H9 (cell line): ENCODE measurements around the gene CARD11. TPM values are rescaled to one million over a fixed set of nuclear protein-coding genes. Genes with fewer than 3 reads are reported as not detected.

Source experiments
- DNase-seq: peaks from one replicate; pipeline ENCODE4 v3.0.0-alpha.2; 2017
- H2AFZ ChIP-seq: one replicate; pipeline ENCODE4 v1.6.1; 2013; ENCODE audit warnings: mild to moderate bottlenecking, low read length, control low read depth, moderate library complexity
- H2AK5ac ChIP-seq: 2 replicates; pipeline ENCODE4 v1.6.1; 2013; ENCODE audit warnings: low read length, control low read depth, mixed read lengths; ENCODE audit not compliant: insufficient read length
- H2BK120ac ChIP-seq: one replicate; pipeline ENCODE4 v1.6.1; 2013; ENCODE audit warnings: low read depth, mild to moderate bottlenecking, low read length, control low read depth, inconsistent platforms; ENCODE audit not compliant: poor library complexity, severe bottlenecking
- H2BK12ac ChIP-seq: 2 replicates; pipeline ENCODE4 v1.6.1; 2013; ENCODE audit warnings: low read length, control low read depth, mixed read lengths, low read depth; ENCODE audit not compliant: insufficient read length
- H2BK15ac ChIP-seq: 2 replicates; pipeline ENCODE4 v1.6.1; 2013; ENCODE audit warnings: low read depth, low read length, control low read depth
- H2BK20ac ChIP-seq: one replicate; pipeline ENCODE4 v1.6.1; 2013; ENCODE audit warnings: low read depth, mild to moderate bottlenecking, low read length, control low read depth, inconsistent platforms; ENCODE audit not compliant: poor library complexity, severe bottlenecking
- H2BK5ac ChIP-seq: 2 replicates; pipeline ENCODE4 v1.6.1; 2013; ENCODE audit warnings: low read length, control low read depth, mixed read lengths; ENCODE audit not compliant: insufficient read length
- H3K14ac ChIP-seq: 2 replicates; pipeline ENCODE4 v1.6.1; 2013; ENCODE audit warnings: low read length, control low read depth; ENCODE audit not compliant: insufficient read depth
- H3K18ac ChIP-seq: 2 replicates; pipeline ENCODE4 v1.6.1; 2013; ENCODE audit warnings: low read depth, mild to moderate bottlenecking, mixed read lengths, low read length, control low read depth; ENCODE audit not compliant: insufficient read length
- H3K23ac ChIP-seq: 2 replicates; pipeline ENCODE4 v1.6.1; 2013; ENCODE audit warnings: low read length, control low read depth, mixed read lengths, low read depth; ENCODE audit not compliant: insufficient read length
- H3K23me2 ChIP-seq: 2 replicates; pipeline ENCODE4 v1.6.1; 2013; ENCODE audit warnings: low read depth, mild to moderate bottlenecking, mixed read lengths, low read length, control low read depth; ENCODE audit not compliant: insufficient read length, poor library complexity, severe bottlenecking
- H3K27ac ChIP-seq: 2 replicates; pipeline ENCODE4 v1.5.1; 2013; ENCODE audit warnings: low read length, control low read depth, mixed read lengths, low read depth; ENCODE audit not compliant: insufficient read length
- H3K27me3 ChIP-seq: 2 replicates; pipeline ENCODE4 v1.6.1; 2013; ENCODE audit warnings: low read length, control low read depth, inconsistent platforms; ENCODE audit not compliant: insufficient read depth
- H3K4ac ChIP-seq: 2 replicates; pipeline ENCODE4 v1.6.1; 2013; ENCODE audit warnings: low read depth, mild to moderate bottlenecking, control low read depth, inconsistent platforms, low read length, moderate library complexity
- H3K4me1 ChIP-seq: 2 replicates; pipeline ENCODE4 v1.6.1; 2013; ENCODE audit warnings: low read length, control low read depth, inconsistent platforms; ENCODE audit not compliant: insufficient read depth
- H3K4me2 ChIP-seq: 2 replicates; pipeline ENCODE4 v1.6.1; 2013; ENCODE audit warnings: low read length, control low read depth, mixed read lengths; ENCODE audit not compliant: insufficient read length, insufficient read depth
- H3K56ac ChIP-seq: 2 replicates; pipeline ENCODE4 v1.6.1; 2013; ENCODE audit warnings: low read depth, mild to moderate bottlenecking, mixed read lengths, low read length, control low read depth; ENCODE audit not compliant: insufficient read length
- H3K79me1 ChIP-seq: 2 replicates; pipeline ENCODE4 v1.6.1; 2013; ENCODE audit warnings: low read depth, mild to moderate bottlenecking, moderate library complexity, low read length, control low read depth, inconsistent platforms; ENCODE audit not compliant: insufficient read depth, poor library complexity, severe bottlenecking
- H3K79me2 ChIP-seq: 2 replicates; pipeline ENCODE4 v1.6.1; 2013; ENCODE audit warnings: low read length, control low read depth, inconsistent platforms; ENCODE audit not compliant: insufficient read depth
- H3K9ac ChIP-seq: 2 replicates; pipeline ENCODE4 v1.6.1; 2013; ENCODE audit warnings: low read length, control low read depth, mixed read lengths; ENCODE audit not compliant: insufficient read length; ENCODE audit errors: extremely low read depth
- H3K9me3 ChIP-seq: one replicate; pipeline ENCODE4 v1.6.1; 2013; ENCODE audit warnings: low read depth, low read length, inconsistent platforms; ENCODE audit not compliant: control insufficient read depth
- H3T11ph ChIP-seq: one replicate; pipeline ENCODE4 v1.6.1; 2013; ENCODE audit warnings: mild to moderate bottlenecking, low read length, control low read depth, inconsistent platforms
- H4K20me1 ChIP-seq: one replicate; pipeline ENCODE4 v1.6.1; 2013; ENCODE audit not compliant: control insufficient read depth, insufficient read length, insufficient read depth
- H4K5ac ChIP-seq: 2 replicates; pipeline ENCODE4 v1.6.1; 2013; ENCODE audit warnings: low read depth, mild to moderate bottlenecking, mixed read lengths, low read length, control low read depth; ENCODE audit not compliant: insufficient read length
- H4K8ac ChIP-seq: replicated peaks from 2 replicates; pipeline ENCODE4 v1.6.1; 2013; ENCODE audit warnings: low read length, control low read depth, mixed read lengths, low read depth; ENCODE audit not compliant: insufficient read length
- H4K91ac ChIP-seq: 2 replicates; pipeline ENCODE4 v1.6.1; 2013; ENCODE audit warnings: low read depth, mild to moderate bottlenecking, moderate library complexity, mixed read lengths, low read length, control low read depth; ENCODE audit not compliant: insufficient read length
- H3K27ac Mint-ChIP-seq, 3 experiments: 2 replicates in 2 of 3; 3 replicates in 1 of 3; pipeline ENCODE4 v1.8.0; 2020 to 2021; ENCODE audit warnings: mixed read lengths in 3 of 3, mild to moderate bottlenecking in 1 of 3, moderate library complexity in 1 of 3
- H3K27me3 Mint-ChIP-seq: 2 replicates; pipeline ENCODE4 v1.8.0; 2021; ENCODE audit warnings: low read depth, mild to moderate bottlenecking, moderate library complexity, mixed read lengths
- H3K36me3 Mint-ChIP-seq, 3 experiments: 2 replicates in 2 of 3; 3 replicates in 1 of 3; pipeline ENCODE4 v1.8.0; 2020 to 2021; ENCODE audit warnings: low read depth in 3 of 3, mixed read lengths in 3 of 3; ENCODE audit not compliant: insufficient read depth in 1 of 3
- H3K4me1 Mint-ChIP-seq, 2 experiments: 2 replicates each; pipeline ENCODE4 v1.8.0; 2020; ENCODE audit warnings: mixed read lengths in 2 of 2
- H3K4me3 Mint-ChIP-seq, 2 experiments: 2 replicates in 1 of 2; 3 replicates in 1 of 2; pipeline ENCODE4 v1.8.0; 2020 to 2021; ENCODE audit warnings: mild to moderate bottlenecking in 2 of 2, mixed read lengths in 2 of 2, moderate library complexity in 1 of 2
- H3K9me3 Mint-ChIP-seq, 2 experiments: 2 replicates in 1 of 2; 3 replicates in 1 of 2; pipeline ENCODE4 v1.8.0; 2020; ENCODE audit warnings: mild to moderate bottlenecking in 2 of 2, mixed read lengths in 2 of 2, moderate library complexity in 1 of 2
- WGBS: extraction: QIAGEN DNeasy Blood & Tissue Kit; methylation state at CpG from one replicate; pipeline ENCODE4 v1.1.7; 2013; ENCODE audit warnings: missing lambda C conversion rate, low lambda C conversion rate, mixed read lengths; ENCODE audit not compliant: insufficient read length; ENCODE audit errors: extremely low coverage; 5-methylcytosine and 5-hydroxymethylcytosine counted together
- total RNA-seq: library from RNA; stranded (reverse); gene quantifications from 2 replicates; pipeline ENCODE4 v1.2.1, GENCODE V29; 2021
- TF ChIP-seq, protein P1 (sequence below): fragments of 200-600 bp; sonication (generic); conservative IDR thresholded peaks from 3 replicates; pipeline ENCODE4 v1.8.0; 2021; ENCODE audit warnings: antibody characterized with exemption, mild to moderate bottlenecking

CARD11 gene
- total RNA-seq, 1 experiment from 2014 or later: 20.0 TPM

DNA sequence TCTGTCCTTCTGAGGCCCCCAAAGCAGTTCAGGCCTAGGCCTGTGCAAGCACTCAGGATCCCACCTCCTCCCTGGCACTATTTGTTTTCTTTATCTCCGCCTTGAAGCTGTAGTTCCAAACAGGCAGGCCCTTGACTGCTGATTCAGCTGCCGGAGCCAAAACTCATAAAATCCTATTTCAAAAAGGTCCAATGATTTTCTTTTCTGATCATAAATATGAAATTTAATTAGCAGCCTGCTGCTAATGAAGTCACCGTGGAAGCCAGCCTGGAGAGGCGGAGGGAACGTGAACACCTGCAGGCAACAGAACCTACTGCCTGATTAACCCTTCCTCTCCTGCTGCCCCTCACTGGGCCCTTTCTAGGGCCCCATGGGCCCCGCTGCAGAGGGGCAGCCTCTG, 60.1 kb downstream of the CARD11 start:
- Histone ChIP-seq H3K4ac (no peak overlapping the region), H2AFZ (no peak overlapping the region), H2BK120ac (no peak overlapping the region), H3K23ac (no peak overlapping the region), H3K56ac (no peak overlapping the region), H2BK5ac (no peak overlapping the region), H2BK20ac (no peak overlapping the region), H3K9ac (no peak overlapping the region), H4K20me1 (no peaks in the 10 kb centered on the region), H4K8ac (no peak overlapping the region), H3K4me1 (no peaks in the 10 kb centered on the region; the same call in 1 of the 2 replicates), H3K14ac (no peak overlapping the region), H4K91ac (no peak overlapping the region), H3K23me2 (no peaks in the 10 kb centered on the region), H2BK12ac (no peak overlapping the region), H4K5ac (no peak overlapping the region), H3K79me1 (no peaks in the 10 kb centered on the region), H2AK5ac (no peak overlapping the region), H2BK15ac (no peak overlapping the region), H3K27ac (no peak overlapping the region), H3K27me3 (no peaks in the 10 kb centered on the region), H3K79me2 (no peaks in the 10 kb centered on the region; the same call in 1 of the 2 replicates), H3K9me3 (no peaks in the 10 kb centered on the region), H3K18ac (no peak overlapping the region), H3T11ph (no peak overlapping the region), H3K4me2 (no peak overlapping the region)
- DNase-seq: no peak
- peaks cover 2 to 5% of the 10 kb centered on the region in 2 experiments for H3K9me3 Mint-ChIP-seq
- H3K27ac Mint-ChIP-seq: no peak overlapping the region; a peak in 1 of 7 replicates
- peaks cover 1% of the 10 kb centered on the region; the same call in 1 of the 2 replicates for H3K27me3 Mint-ChIP-seq
- H3K36me3 Mint-ChIP-seq: peaks cover 0 to 7% (median 2%) of the 10 kb centered on the region in 3 experiments; a peak in 2 of 7 replicates
- H3K4me1 Mint-ChIP-seq: peaks cover 14 to 15% of the 10 kb centered on the region in 2 experiments
- no peak overlapping the region for H3K4me3 Mint-ChIP-seq
- TF ChIP-seq, protein P1, sequence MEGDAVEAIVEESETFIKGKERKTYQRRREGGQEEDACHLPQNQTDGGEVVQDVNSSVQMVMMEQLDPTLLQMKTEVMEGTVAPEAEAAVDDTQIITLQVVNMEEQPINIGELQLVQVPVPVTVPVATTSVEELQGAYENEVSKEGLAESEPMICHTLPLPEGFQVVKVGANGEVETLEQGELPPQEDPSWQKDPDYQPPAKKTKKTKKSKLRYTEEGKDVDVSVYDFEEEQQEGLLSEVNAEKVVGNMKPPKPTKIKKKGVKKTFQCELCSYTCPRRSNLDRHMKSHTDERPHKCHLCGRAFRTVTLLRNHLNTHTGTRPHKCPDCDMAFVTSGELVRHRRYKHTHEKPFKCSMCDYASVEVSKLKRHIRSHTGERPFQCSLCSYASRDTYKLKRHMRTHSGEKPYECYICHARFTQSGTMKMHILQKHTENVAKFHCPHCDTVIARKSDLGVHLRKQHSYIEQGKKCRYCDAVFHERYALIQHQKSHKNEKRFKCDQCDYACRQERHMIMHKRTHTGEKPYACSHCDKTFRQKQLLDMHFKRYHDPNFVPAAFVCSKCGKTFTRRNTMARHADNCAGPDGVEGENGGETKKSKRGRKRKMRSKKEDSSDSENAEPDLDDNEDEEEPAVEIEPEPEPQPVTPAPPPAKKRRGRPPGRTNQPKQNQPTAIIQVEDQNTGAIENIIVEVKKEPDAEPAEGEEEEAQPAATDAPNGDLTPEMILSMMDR: no peak
- WGBS: no CpG with 5 or more reads among the region's 6 CpGs
